OCI-LY7 (cell line): ENCODE measurements around the gene SEMA5A.

Source experiments
- CTCF ChIP-seq: fragments of 200-600 bp; sonication (generic); conservative IDR thresholded peaks from 2 replicates; pipeline ENCODE4 v1.5.1; 2014; ENCODE audit warnings: mild to moderate bottlenecking, antibody characterized with exemption, low read length, moderate library complexity, mixed read lengths
- EZH2phosphoT487 ChIP-seq: fragments of 200-600 bp; sonication (generic); IDR thresholded peaks from 2 replicates; pipeline ENCODE4 v1.6.1; 2018; ENCODE audit warnings: low read depth, borderline replicate concordance, mild to moderate bottlenecking, mixed run types, antibody characterized with exemption, low read length, moderate library complexity, mixed read lengths

GRCh38 chr5:9033524-9033923, 512.4 kb downstream of the SEMA5A start:
- TF ChIP-seq CTCF (no peak), EZH2phosphoT487 (no peak)
